Fibroblast of skin of abdomen (primary cell): ENCODE data around the gene RABL3.
"Not testable (repeated sequence)": the region's sequence is repeated elsewhere in the genome, so short reads cannot be mapped to it uniquely, and the experiment has no call there.

Source experiments
- DNase-seq: peaks from one replicate; pipeline ENCODE4 v3.0.0-alpha.2; 2013

RABL3 gene

DNA sequence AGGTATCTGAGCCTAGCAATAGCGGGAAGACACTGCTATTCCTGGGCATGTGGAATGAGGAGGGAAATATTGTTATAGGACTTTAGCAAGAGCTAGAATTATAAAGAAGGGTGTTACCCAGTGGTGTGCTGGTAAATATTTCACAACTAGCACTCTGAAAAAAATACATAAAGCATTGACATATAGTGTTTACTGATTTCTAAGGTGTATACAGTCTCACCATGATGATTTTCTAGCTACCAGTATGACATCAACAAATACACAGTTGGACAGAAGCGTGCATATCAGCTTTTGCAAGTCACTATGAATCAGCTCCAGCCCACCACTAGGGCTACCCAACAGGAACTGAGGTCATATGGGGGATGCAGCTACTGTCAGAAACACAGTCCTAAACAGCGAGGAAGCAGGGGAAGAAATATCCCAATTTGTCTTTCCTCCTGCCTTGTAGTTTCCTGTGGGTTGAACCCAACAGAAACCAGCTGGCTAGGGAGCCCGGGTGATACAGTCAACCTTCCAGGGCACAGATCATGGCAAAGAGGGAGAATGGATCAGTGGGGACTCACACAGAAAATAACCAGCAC, 99.9 kb downstream of the RABL3 start:
- peak; percentile 52 for DNase-seq

GRCh38 chr3:120641696-120642246, 100.5 kb downstream of the RABL3 start:
- DNase-seq, result no peak

DNA sequence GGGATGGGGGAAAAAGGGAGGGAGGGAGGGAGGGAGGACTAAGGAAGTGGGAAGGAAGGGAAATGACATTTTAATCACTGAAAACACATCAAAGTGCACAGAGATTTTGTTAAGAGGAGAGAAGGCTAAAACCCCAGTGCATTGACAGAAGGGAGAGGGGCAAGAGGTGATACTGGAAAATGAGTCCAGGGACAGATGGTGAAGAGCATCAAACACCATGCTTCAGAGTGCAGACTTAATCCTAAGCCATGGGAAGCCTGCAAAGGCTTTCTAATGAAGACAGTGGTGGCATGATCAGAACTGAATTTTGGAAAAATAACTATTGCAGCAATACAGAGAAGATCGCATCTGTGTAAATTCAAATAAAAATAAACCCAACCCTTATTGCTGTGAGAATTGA, 102.1 kb downstream of the RABL3 start:
- no peak for DNase-seq

DNA sequence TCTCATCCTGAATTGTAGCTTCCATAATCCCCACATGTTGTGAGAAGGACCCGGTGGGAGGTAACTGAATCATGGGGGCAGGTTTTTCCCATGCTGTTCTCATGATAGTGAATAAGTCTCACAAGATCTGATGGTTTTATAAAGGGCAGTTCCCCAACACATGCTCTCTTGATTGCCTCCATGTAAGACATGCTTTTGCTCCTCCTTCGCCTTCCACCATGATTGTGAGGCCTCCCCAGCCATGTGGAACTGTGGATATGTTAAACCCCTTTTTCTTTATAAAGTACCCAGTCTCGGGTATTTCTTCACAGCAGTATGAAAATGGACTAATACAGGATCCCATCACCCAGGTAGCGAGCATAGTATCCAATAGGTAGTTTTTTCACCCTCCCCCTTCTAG, 103.5 kb downstream of the RABL3 start:
- not testable (repeated sequence) for DNase-seq

DNA sequence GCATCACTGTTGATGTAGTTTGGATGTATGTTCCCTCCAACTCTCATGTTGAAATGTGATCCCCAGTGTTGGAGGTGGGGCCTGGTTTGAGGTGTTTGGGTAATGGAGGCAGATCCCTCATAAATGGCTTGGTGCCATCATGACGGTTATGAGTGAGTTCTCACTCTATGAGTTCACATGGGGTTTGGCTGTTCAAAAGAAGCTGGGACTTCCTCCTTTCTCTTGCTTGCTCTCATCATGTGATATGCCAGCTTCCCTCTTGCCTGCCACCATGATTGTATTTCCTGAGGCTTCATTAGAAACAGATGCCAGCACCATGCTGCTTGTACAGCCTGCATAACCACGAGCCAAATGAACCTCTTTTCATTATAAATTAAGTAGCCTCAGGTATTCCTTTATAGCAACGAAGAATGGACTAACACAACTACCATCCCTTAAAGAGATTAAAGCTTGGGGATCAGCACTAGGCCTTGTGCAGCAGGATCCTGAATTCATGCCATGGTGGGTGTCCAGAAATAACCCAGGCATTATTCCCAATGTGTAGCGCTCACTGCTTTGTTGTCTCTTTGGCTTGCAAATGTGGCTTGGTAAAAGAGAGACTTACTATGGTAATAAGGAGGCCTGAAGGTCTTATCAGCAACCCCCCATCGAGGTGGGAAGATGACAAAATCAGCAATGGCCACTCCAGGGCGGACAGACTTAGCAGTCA, 104.3 kb downstream of the RABL3 start:
- peak; percentile 31 for DNase-seq

- no peak for DNase-seq
Measured at GRCh38 chr3:120636795-120637401, 105.4 kb downstream of the RABL3 start.
